ENCODE results near the gene FIGN.

- TF ChIP-seq, protein P1, sequence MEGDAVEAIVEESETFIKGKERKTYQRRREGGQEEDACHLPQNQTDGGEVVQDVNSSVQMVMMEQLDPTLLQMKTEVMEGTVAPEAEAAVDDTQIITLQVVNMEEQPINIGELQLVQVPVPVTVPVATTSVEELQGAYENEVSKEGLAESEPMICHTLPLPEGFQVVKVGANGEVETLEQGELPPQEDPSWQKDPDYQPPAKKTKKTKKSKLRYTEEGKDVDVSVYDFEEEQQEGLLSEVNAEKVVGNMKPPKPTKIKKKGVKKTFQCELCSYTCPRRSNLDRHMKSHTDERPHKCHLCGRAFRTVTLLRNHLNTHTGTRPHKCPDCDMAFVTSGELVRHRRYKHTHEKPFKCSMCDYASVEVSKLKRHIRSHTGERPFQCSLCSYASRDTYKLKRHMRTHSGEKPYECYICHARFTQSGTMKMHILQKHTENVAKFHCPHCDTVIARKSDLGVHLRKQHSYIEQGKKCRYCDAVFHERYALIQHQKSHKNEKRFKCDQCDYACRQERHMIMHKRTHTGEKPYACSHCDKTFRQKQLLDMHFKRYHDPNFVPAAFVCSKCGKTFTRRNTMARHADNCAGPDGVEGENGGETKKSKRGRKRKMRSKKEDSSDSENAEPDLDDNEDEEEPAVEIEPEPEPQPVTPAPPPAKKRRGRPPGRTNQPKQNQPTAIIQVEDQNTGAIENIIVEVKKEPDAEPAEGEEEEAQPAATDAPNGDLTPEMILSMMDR (IDR thresholded peaks at IDR 0.05; ENCODE audit: low read depth, low read length) = no peak
- TF ChIP-seq EZH2phosphoT487 (IDR thresholded peaks at IDR 0.05; ENCODE audit: low read depth) = no peak
Observed at GRCh38 chr2:163602196-163602595, 133.6 kb downstream of the FIGN start.
